GM21367 (cell line): ENCODE measurements around the gene OR6C74.

Source experiments
- ATAC-seq: cut with Tn5 transposase; IDR thresholded peaks from one replicate; pipeline ENCODE4 v1.9.1; 2021; ENCODE audit not compliant: unreplicated experiment

The OR6C74 gene

DNA sequence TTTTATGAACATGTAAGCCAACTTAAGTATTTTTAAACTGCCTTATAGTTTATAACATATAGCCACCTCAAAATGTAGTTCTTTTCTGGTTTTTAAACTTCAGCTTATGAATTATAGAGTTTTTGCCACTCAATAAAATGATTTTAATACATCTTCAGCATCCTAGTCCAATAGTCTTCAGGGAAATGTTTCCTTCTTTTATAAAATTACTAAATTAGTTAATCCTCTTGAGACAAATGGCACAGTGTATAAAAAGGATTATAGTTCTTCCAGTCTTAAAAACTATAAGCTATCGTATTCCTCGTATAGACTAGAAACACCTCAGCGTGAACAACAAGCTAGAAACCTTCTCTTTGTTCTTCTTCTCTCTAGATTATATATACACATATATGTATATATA is at the start of gene OR6C74:
OR6C74 (plus strand) TSS at position 301 of the 400 bp plus-strand sequence. CDS start 2,679 bp downstream, outside the sequence.
- ATAC-seq = no peak

DNA sequence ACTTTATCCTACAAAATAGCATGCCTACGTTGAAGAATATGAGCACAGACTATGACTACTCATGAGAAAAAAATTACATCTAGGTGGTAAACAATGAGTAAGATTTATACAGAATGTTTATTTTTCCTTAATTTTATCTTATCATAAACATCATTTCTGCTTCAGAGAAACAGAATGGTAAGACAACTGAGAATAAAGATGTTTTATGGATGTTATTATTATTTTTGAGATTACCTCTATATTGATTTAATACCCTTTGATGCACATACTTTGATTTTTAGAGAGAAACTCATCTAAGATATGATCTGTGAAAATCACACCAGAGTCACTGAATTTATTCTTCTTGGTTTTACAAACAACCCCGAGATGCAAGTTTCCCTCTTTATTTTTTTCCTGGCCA is 23.7 kb upstream of the OR6C74 start, which contains the start of gene OR10A7:
OR10A7 (plus strand) TSS at position 301 of the 400 bp plus-strand sequence; CDS start at position 301, 0 bp downstream.
- ATAC-seq = no peak

GRCh38 chr12:55226523-55226922 is 17.9 kb upstream of the OR6C74 start:
- ATAC-seq = no peak

DNA sequence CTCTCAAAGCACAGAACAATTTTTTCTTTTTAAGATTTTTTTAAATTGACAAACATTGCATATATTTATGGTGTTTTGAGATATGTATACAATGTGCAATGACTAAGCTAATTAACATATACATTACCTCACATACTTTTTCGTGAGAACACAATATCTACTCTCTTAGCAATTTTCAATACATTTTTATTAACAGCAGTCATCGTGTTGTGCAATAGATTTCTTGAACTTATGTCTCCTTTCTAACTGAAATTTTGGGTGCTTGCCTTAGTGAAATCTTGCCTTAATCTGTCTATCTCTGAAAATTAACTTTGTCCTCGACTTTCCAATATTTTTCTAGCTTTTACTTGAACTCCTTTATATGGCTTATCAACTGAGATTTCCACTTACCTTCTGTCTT is 16.8 kb upstream of the OR6C74 start:
- no peak for ATAC-seq

DNA sequence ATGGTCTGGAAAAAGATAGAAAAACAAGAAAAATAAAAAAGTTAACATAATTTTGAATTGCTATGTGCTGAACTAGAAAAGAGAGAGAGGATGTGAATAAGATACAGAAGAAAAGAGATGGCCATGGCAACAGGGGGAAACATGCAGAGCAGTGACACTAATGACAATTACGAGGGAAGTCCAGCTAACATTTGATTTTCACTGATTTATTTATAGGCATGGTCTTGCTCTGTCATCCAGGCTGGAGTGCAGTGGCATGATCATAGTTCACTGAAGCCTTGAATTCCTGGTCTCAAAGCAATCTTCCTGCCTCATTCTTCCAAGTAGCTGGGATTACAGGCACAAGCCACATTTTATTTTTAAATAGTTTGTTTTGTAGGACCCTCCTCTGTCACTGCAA is 1.8 kb downstream of the OR6C74 start:
- no peak for ATAC-seq

- no peak for ATAC-seq
Measured at GRCh38 chr12:55250944-55251343, 6.5 kb downstream of the OR6C74 start.

- no peak for ATAC-seq
Measured at GRCh38 chr12:55253281-55253680, 8.9 kb downstream of the OR6C74 start.

DNA sequence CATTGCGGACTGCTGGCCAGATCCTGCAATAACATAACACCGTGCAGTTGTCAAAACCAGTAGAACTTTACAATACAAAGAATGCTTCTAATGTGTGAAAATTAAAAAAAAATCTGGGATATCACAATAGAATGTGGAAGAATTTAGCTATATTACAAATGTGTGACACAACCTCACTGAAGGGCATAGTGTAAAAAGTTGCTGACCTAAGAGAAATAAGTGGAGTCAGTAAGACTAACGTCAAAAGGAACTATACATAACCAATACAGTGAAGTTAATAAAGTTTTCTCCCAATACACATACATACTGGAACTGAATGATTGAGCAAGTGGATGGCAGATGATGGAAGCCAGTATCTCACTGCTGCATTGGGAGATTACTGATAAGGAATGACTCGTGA is 12.4 kb downstream of the OR6C74 start:
- ATAC-seq = no peak

- ATAC-seq = no peak
Measured at GRCh38 chr12:55258303-55258702, 13.9 kb downstream of the OR6C74 start.

GRCh38 chr12:55280991-55281390 is 36.6 kb downstream of the OR6C74 start:
- ATAC-seq = no peak

DNA sequence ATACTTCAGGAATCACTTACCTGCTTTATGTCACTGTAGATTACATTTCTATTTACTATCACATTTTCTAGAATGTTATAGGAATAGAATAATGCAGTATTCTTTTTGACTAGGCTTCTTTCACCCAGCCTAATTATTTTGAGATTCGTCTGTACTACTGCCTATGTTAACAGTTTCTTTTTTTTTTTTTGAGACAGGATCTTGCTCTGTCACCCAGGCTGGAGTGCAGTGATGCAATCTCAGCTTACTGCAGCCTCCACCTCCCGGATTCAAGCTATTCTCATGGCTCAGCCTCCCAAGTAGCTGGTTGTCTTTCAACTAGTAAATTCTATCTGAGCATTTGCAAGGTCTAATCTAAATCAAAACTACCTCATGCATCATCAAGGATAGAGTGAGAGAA is 45.6 kb downstream of the OR6C74 start:
- no peak for ATAC-seq
